Effector memory CD4-positive, alpha-beta T cell (primary cell): ENCODE measurements around the gene PAX7.
"Not testable (repeated sequence)": the region's sequence is repeated elsewhere in the genome, so short reads cannot be mapped to it uniquely, and the experiment has no call there.

Experiments used
- DNase-seq, 3 donors: peaks; one replicate each; pipeline ENCODE4 v3.0.0-alpha.2; 2020
- H3K27ac ChIP-seq: 2 replicates; pipeline ENCODE4 v1.7.0; 2013; ENCODE audit warnings: mild to moderate bottlenecking, low read length, moderate library complexity; ENCODE audit not compliant: insufficient read depth, poor library complexity, severe bottlenecking
- H3K27me3 ChIP-seq: replicated peaks from 2 replicates; pipeline ENCODE4 v1.7.0; 2013; ENCODE audit warnings: mild to moderate bottlenecking, low read length; ENCODE audit not compliant: insufficient read depth, control insufficient read depth, poor library complexity, severe bottlenecking
- H3K36me3 ChIP-seq: 2 replicates; pipeline ENCODE4 v1.7.0; 2013; ENCODE audit warnings: mild to moderate bottlenecking, low read length, moderate library complexity; ENCODE audit not compliant: control insufficient read depth, insufficient read depth
- H3K4me1 ChIP-seq: 2 replicates; pipeline ENCODE4 v1.7.0; 2013; ENCODE audit warnings: low read length, mild to moderate bottlenecking; ENCODE audit not compliant: control insufficient read depth, insufficient read depth, poor library complexity, severe bottlenecking
- H3K4me3 ChIP-seq: 2 replicates; pipeline ENCODE4 v1.7.0; 2013; ENCODE audit warnings: low read length, low read depth, mild to moderate bottlenecking; ENCODE audit not compliant: insufficient read depth, poor library complexity, severe bottlenecking
- H3K9me3 ChIP-seq: 2 replicates; pipeline ENCODE4 v1.7.0; 2013; ENCODE audit warnings: mild to moderate bottlenecking, low read length, moderate library complexity; ENCODE audit not compliant: control insufficient read depth

Gene PAX7

DNA sequence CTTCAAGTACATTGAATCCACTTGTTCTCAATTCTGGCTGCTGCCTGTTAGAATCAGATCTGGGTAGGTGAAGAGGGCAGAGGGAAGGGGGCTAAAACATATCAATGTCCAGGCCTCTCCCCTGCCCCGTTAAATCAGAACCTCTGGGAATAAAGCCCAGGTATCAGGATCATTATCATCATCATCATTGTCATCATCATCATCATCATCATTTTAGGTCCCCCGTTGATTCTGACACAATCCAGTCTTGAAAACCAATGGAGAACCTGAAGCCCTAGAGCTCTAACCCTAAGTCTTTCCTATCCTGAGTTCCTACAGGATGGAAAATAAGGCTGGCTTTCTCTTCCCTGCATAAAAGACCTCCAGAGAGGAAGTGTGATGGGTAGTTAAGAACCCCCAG, 135.7 kb downstream of the PAX7 start:
- Histone ChIP-seq H3K36me3 (no peaks in the 10 kb centered on the region), H3K27me3 (no peaks in the 10 kb centered on the region)
- DNase-seq: no peak

DNA sequence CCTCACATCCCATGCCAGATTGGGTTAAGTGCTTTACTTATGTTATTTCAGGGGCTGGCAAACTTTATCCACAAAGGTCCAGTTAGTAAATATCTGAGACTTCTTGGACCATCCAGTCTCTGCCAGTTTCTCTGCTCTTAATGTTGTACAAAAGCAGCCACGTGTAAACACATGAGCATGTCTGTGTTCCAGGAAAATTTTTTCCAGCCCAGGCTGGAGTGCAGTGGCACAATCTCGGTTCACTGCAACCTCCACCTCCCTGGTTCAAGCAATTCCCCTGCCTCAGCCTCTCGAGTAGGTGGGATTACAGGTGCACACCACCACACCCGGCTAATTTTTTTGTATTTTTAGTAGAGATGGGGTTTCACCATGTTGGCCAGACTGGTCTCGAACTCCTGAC, 136.9 kb downstream of the PAX7 start:
- not testable (repeated sequence) for H3K4me1 ChIP-seq, H3K36me3 ChIP-seq, H3K27me3 ChIP-seq, H3K4me3 ChIP-seq, H3K9me3 ChIP-seq, H3K27ac ChIP-seq, DNase-seq

More for the DNA sequence above, 135.7 kb downstream of the PAX7 start:
- H3K9me3 ChIP-seq: no peaks in the 10 kb centered on the region
- H3K27ac ChIP-seq: no peak overlapping the region
- no peaks in the 10 kb centered on the region for H3K4me1 ChIP-seq
- H3K4me3 ChIP-seq: no peak overlapping the region

DNA sequence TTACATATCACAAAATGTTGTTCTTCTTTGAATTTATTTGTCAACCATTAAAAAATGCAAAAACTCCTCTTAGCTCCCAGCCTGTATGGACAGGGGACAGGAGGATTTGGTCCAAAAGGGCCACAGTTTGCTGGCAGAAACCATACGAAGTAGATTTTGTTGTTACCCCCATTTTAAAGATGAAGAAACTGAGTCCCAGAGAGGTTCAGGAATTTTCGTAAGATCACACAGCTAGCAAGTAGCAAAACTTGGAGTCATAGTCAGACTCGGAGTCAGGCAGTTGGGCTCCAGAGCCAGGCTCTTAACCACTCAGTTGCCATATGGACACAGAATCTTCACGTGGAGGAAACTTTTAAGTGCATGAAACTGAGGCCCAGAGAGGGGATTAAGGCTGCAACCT, 137.4 kb downstream of the PAX7 start:
- H3K27me3 ChIP-seq: no peaks in the 10 kb centered on the region
- H3K4me3 ChIP-seq: no peak overlapping the region
- H3K4me1 ChIP-seq: no peaks in the 10 kb centered on the region
- no peaks in the 10 kb centered on the region for H3K9me3 ChIP-seq
- no peak for DNase-seq
- no peak overlapping the region for H3K27ac ChIP-seq
- H3K36me3 ChIP-seq: no peaks in the 10 kb centered on the region

DNA sequence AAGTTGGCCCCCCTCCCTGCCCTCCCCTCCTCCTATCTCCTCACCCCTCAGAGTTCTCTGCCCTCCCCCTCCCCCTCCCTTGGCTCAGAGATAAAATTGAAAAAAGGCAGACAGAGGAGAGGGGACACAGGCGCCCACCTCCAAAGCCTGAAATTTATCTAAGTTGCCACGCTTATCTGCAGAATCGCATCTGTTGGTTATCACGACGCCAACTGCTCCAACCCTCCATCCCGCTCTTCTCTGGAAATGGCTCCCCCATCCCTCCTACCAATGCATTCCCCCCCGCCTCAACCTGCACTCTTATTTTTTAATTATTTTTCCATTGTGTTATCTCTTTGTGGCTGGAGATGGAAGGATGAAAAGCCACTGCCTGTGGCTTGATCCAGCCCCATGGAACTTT, 138.5 kb downstream of the PAX7 start:
- no peak for DNase-seq
- H3K4me1 ChIP-seq: no peaks in the 10 kb centered on the region
- no peaks in the 10 kb centered on the region for H3K9me3 ChIP-seq
- H3K4me3 ChIP-seq: no peak overlapping the region
- no peaks in the 10 kb centered on the region for H3K36me3 ChIP-seq
- no peak overlapping the region for H3K27ac ChIP-seq
- H3K27me3 ChIP-seq: no peaks in the 10 kb centered on the region

DNA sequence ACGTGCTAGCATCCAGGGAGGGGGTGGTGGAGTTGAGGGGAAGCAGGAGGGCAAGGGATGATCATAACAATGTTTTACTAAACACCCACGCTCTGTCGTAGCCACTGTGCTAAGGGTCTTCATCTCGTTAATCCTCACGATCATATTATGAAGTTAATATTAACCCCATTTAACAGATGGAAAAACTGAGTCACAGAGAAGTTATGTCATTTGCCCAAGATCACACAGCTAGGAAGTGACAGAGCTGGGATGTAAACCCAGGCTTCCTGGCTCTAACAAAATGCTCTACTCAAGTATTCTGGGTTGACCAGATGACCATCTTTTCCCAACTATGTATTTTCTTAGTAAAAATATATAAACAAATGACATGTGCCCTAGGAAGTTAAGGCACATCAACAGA, 140.2 kb downstream of the PAX7 start:
- Histone ChIP-seq H3K27me3 (no peaks in the 10 kb centered on the region), H3K9me3 (no peaks in the 10 kb centered on the region), H3K27ac (no peak overlapping the region), H3K4me1 (no peaks in the 10 kb centered on the region), H3K36me3 (no peaks in the 10 kb centered on the region), H3K4me3 (no peak overlapping the region)
- DNase-seq: no peak

DNA sequence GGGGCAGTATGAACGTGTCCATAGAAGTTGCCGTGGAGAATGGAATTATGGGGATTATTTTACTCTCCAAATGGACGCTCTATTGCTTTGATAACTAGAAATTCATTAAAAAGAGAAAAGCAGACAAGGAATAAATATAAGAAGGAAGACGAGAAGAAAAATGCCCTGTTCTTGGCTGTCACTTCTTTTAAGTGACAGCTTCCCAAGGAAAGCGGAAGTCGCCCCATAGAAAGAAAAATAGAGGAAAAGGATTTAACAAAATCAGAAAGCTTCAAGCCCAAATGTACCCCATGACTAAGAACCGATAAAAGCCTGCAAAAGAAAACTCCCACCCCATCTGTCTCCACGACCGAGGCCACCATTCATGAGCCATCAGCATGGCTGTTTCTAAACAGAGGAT, 143.1 kb downstream of the PAX7 start:
- no peak overlapping the region for H3K27ac ChIP-seq
- peaks cover 8% of the 10 kb centered on the region for H3K27me3 ChIP-seq
- no peaks in the 10 kb centered on the region for H3K36me3 ChIP-seq
- DNase-seq: no peak
- H3K4me3 ChIP-seq: no peak overlapping the region
- H3K4me1 ChIP-seq: no peaks in the 10 kb centered on the region
- no peaks in the 10 kb centered on the region for H3K9me3 ChIP-seq

DNA sequence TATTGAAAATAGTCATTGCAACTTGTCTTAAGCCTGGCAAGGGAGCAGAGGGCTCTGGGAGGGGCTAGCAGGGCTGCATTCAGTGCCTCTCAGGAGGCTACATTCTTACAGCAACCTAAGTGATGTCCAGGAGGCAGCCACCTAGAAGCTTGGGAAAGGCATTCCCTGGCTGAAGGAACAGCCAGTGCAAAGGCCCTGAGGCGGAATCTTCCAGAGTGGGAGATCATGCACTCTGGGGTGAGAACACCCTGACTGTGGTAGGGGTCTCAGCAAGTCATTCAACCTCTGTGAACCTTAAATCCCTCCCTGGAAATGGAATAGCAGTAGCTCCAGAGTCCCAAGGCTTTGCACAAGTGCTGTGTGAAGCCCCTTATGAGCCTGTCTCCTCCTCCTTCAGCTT, 144.7 kb downstream of the PAX7 start:
- Histone ChIP-seq H3K27me3 (peaks cover 13% of the 10 kb centered on the region), H3K27ac (no peak overlapping the region), H3K4me3 (no peak overlapping the region), H3K4me1 (no peaks in the 10 kb centered on the region), H3K36me3 (no peaks in the 10 kb centered on the region), H3K9me3 (no peaks in the 10 kb centered on the region)
- no peak for DNase-seq

DNA sequence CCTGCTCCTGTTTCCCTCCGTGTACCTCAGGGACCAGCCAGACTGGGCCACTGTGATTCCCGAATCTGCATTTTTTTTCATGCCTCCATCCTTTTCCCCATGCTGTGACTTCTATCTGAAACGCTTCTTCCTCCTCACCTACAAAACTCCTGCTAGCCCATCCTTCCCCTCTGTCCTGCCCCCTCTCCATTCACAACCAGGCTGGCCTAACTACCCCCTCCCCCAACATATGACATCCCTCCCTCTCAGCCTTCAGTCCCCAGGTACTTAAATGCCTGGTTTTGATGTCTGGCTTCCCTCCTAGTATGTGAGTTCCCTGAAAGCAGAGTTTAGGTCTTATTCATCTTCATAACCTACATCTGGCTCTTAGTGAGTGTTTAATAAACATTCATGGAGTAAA, 146.1 kb downstream of the PAX7 start:
- Histone ChIP-seq H3K27me3 (peaks cover 13% of the 10 kb centered on the region), H3K9me3 (no peaks in the 10 kb centered on the region), H3K4me1 (no peaks in the 10 kb centered on the region), H3K4me3 (no peak overlapping the region), H3K36me3 (no peaks in the 10 kb centered on the region), H3K27ac (no peak overlapping the region)
- DNase-seq: no peak

DNA sequence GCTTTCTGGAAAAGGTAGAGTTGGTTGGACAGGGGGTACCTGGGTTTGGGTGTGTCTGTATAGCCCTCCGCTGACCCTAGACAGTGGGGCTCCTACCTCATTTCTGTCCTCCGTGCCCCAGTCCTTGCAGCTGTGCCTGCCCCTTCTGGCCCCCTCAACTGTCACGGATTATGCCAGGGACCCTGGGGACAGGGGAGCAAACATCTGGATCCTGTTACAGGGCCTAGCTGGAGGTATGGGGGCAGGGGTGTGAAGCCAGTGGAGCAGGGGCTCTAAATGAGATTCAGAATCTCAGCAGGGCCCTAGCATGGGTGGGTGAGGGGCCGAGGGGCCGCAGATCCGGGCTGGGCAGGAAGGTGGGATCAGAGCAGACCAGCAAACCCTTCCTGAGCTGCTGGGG, 147.8 kb downstream of the PAX7 start:
- Histone ChIP-seq H3K9me3 (no peaks in the 10 kb centered on the region), H3K4me3 (no peak overlapping the region), H3K36me3 (no peaks in the 10 kb centered on the region), H3K27ac (no peak overlapping the region), H3K4me1 (no peaks in the 10 kb centered on the region), H3K27me3 (peaks cover 13% of the 10 kb centered on the region)
- DNase-seq: no peak

DNA sequence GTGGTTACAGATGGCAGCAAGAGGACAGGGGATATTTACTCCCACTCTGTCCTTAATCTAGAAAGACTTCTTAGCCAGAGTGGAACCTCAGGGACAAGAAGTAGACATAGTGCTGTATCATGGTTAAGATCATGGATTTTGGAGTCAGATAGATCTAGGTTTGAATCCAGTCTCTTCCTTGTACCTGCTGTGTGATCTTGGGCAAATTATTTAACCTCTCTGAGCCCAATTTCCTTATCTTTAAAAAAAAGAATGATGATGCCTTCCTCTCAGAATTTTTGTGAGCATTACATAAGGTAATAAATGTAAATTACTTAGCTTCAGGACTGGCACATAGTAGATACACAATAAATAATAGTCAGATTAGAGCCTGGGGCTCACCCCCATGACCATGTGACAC, 150.4 kb downstream of the PAX7 start:
- H3K27ac ChIP-seq: no peak overlapping the region
- H3K4me1 ChIP-seq: no peaks in the 10 kb centered on the region
- H3K4me3 ChIP-seq: no peak overlapping the region
- H3K27me3 ChIP-seq: peaks cover 16% of the 10 kb centered on the region
- DNase-seq: no peak
- H3K36me3 ChIP-seq: no peaks in the 10 kb centered on the region
- H3K9me3 ChIP-seq: no peaks in the 10 kb centered on the region
